Superior temporal gyrus (tissue), 1 donor: ENCODE results near the gene FAAP20.

Source experiments
- DNase-seq: peaks from one replicate; pipeline ENCODE4 v3.0.0-alpha.2; 2016; ENCODE audit errors: extremely low spot score

The FAAP20 gene

GRCh38 chr1:2229911-2230731 is 35.5 kb upstream of the FAAP20 start:
- DNase-seq: no peak

DNA sequence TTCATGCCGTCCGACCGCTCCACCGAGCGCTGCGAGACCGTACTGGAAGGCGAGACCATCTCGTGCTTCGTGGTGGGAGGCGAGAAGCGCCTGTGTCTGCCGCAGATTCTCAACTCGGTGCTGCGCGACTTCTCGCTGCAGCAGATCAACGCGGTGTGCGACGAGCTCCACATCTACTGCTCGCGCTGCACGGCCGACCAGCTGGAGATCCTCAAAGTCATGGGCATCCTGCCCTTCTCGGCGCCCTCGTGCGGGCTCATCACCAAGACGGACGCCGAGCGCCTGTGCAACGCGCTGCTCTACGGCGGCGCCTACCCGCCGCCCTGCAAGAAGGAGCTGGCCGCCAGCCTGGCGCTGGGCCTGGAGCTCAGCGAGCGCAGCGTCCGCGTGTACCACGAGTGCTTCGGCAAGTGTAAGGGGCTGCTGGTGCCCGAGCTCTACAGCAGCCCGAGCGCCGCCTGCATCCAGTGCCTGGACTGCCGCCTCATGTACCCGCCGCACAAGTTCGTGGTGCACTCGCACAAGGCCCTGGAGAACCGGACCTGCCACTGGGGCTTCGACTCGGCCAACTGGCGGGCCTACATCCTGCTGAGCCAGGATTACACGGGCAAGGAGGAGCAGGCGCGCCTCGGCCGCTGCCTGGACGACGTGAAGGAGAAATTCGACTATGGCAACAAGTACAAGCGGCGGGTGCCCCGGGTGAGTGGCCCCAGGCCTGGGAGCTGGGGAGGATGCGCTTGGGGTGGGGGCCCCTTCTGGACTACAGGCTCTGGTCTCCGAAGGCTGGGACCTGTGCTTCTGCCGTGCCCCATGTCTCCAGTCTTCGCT is 34.7 kb upstream of the FAAP20 start:
- DNase-seq: peak; percentile 83

GRCh38 chr1:2228694-2229036 is 34.1 kb upstream of the FAAP20 start:
- no peak for DNase-seq

GRCh38 chr1:2228157-2228594 is 33.6 kb upstream of the FAAP20 start, which contains the start of gene SKI:
TSS of gene SKI (plus strand) at chr1:2228319. CDS start at chr1:2228767, 448 bp downstream.
- DNase-seq: no peak

- DNase-seq: peak; percentile 94
These were observed 33.0 kb upstream of the FAAP20 start for GRCh38 chr1:2227346-2228156.

DNA sequence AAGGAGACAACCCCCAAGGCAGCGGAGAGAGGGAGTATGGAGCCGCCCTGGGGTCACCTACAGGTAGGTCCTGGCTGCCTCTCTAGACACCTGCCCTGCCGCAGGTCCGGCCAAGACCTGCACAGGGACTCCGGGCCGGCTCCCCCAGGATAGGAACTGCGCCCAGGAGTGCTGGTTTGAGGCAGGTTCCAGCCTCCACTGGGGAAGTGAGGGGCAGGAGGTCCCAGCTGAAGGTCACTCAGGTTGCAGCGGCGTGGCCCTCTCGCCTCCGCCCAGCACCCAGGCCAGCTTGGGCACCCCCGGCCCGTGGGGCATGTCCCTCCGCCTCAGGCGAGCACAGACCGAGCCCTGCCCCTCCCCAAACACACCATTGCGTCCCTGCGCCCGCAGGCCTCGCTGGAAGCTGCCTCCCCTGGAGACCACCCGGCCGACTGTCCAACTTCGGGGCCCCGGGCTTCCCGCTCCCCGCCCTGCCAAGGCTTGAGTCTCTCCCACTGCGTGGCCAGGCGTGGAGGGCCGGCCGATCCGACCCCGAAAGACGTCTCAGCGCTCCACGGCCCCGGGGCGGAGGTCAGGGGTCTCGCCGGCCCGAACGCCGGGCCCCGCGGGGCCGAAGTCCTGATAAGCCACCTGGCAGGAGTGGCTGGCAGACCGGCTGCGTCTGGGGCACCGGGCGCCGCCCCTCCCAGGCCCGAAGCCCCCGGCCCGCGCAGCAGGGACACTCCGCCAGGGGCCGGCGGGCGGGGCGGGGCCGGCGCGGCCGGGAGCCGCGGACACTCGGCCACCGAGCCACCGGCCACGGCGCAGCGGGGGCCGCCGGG is 32.2 kb upstream of the FAAP20 start:
- no peak for DNase-seq

DNA sequence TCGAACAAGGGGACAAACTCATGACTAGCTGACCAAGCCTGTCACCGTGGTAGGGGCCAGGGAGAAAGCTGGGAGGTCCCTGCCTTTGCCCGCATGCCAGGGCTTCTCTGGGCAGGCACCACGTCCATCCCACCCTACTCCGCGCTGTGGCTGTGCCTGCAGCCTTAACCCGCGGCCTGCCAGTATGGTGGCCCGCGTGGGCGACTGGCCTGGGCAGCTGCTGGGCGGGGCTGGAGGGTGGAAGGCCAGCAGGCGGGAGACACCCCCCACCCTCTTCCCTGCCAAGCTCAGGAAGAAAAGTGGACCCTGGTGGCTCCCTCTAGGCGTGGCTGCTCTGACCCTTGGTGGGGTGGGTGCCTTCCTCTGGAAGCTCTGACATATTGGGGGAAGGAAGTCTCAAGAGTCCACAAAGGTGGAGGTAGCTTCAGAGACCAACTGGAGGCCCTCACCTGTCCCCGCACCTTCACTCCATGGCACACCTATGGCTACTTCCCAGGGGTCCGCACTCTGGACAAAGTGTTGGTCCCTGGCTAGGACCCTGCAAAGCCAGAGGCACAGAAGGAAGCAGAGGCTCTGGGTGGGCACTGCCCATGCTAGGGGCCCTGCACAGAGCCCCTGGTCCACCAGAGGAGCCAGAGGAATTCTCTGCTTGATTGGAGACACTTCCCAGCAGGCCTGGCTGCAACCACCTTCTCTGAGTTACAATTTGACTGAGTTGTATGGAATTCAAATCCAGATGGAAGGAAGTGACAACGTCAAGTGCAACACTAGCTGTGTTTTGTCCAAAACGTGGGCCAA is 30.3 kb upstream of the FAAP20 start:
- DNase-seq: no peak

DNA sequence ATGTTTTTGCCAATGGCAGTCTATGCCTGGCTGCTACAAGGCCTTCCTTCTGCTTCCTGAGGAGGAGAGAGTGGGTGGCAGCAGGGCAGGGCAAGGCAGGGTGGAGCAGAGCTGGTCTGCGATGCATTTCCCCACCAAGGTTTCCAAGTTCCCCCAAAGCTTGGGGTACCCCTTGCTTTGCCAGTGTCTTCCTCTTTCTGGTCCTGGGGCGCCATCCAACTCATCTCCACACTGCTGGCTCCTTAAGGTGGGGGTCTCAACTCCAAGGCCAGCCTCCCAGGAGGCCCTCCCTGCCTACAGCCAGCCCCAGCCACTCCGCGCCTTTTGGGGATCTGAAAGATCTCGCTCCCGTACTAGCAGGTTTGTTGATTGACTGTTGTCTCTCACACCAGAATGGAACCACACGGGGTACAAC is 29.6 kb upstream of the FAAP20 start:
- DNase-seq: no peak

DNA sequence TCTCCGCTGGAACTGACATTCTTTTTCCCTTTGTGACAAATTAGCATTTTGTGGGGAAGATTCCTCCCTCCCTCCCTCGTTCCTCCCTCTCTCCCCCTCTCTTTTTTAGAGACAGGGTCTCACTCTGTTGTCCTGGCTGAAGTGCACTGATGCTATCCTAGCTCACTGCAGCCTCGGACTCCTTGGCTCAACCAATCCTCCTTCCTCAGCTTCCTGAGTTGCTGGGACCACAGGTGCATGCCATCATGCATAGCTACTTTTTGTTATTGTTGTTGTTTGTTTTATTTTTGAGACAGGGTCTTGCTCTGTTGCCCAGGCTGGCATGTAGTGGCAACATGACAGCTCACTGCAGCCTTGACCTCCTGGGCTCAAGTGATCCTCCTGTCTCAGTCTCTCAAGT is 26.7 kb upstream of the FAAP20 start:
- no peak for DNase-seq

- no peak for DNase-seq
These were observed 22.1 kb upstream of the FAAP20 start for GRCh38 chr1:2216767-2217058.

DNA sequence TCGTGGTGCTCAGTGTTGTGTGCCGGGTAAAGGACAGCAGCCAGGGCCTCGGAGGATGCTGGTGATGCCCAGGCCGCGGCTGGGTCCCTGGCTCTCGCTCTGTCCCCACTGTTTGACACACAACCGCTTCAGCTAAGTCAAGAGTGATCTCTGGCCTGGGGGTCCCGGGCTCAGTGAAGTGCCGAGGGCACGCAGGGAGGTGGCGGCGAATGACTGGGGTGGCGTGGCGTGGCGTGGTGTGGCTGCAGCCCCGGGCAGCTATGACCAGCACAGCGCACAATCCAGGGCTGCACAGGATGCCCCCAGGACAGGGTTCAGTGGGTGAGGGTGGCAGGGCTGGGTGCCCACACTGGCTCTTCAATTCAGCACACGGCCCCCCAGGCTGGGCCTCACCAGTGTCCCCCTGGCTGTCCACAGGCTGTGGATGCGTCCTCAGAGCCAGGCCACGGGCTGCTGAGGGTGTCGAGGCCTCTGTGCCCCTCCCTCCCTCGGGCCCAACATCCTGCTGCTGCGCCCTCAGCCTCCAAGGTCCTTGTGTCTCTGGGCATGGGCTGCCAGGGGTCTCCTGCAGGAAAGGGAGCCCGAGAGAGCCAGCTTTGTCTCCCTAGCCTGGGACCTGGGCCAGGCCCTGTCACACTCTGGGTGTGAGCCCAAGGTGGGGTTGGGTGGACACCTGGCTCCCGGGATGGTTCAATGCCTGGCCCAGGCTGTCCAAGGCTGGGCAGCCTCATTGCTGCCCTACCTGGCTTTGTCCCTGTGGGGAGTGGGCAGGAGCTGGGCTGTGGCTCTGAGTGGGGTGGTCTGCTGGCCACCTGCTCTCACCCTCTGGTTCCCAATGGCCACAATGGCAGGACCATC is 21.6 kb upstream of the FAAP20 start:
- DNase-seq: no peak

- no peak for DNase-seq
These were observed 20.8 kb upstream of the FAAP20 start for GRCh38 chr1:2215329-2215728.

DNA sequence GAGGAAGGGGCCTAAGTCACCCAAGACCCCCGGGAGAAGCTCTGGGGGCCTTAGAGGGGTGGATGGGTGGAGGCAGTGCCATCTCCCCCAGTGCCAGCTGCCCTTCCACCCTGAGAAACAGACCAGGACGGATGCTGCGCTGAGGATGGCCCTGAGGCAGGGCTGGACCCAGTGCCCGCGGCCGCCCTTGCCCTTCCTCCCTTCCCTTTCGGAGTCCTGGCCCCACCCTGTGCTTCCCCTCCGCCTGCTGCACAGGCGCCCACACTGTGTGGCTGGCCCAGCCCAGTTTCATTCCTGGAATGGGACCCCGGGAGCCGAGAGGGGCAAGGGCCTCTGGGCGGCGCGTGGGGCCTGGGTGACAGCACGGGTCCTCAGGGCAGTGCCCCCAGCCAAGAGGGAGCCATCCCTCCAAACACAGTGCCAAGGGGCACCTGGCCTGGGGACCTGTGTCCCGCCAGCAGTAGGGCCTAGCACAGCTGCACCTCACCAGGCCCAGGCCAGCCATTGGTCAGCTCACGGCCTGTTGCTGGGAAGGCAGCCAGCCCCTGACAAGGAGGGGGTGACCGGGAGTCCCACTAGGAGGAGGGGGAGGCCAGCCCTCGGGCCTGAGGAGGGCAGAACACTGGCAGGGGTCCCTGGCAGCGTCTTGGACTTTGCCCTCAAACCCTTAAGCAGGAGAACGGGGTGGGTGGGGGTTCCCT is 20.1 kb upstream of the FAAP20 start:
- peak; percentile 6 for DNase-seq

DNA sequence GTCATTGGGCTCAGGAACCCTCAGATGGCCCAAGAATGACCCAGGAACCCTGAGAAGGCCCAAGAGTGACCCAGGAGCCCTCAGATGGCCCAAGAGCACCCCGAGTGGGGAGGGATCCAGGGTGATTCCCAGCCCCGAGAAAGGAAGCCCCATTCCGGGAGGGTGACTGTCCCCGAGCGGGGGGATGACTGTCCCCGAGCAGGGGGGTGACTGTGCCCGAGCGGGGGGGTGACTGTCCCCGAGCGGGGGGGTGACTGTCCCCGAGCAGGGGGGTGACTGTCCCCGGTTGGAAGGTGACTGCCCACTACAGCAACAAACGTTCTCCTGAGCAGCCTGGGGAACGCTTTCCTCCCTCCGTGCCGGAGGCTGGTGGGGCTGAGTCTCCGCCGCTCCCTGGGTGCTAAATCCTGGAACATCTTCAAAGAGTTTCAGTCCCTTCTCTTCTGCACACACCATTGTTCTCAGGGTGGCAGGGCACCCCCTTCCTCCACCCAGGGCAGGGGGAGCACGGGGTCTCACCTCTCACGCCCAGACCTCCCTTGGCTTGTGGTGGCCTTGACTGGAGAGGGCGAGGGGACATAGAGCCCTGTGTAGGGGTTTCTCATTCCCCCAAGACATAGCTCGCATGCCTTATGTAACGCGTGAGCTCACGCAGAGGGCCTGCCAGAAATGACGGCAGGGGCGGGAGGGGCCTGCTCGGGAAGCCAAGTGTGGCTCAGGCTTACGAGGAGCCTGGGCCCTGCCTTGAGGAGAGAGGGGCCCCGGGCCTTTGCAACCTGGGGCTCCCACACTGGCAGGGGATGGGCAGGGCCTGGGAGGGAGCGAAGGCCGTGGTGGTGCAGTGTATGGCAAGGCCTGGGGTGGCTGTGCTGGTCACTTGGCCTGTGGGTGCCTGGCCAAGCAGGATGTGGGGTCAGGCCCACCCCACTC is 19.3 kb upstream of the FAAP20 start:
- DNase-seq: peak; percentile 73

- DNase-seq: peak; percentile 84
These were observed 18.2 kb upstream of the FAAP20 start for GRCh38 chr1:2212532-2213491.

- DNase-seq: peak; percentile 7
These were observed 17.6 kb upstream of the FAAP20 start for GRCh38 chr1:2212274-2212531.

- DNase-seq: no peak
These were observed 16.2 kb upstream of the FAAP20 start for GRCh38 chr1:2210786-2211185.
